ENCODE data around the gene COMT.

The COMT gene

GRCh38 chr22:19984201-19984753, 42.7 kb downstream of the COMT start:
- DNase-seq = no peak

GRCh38 chr22:19984851-19985811, 43.6 kb downstream of the COMT start:
- DNase-seq = no peak

GRCh38 chr22:19986011-19986409, 44.4 kb downstream of the COMT start:
- DNase-seq = no peak

DNA sequence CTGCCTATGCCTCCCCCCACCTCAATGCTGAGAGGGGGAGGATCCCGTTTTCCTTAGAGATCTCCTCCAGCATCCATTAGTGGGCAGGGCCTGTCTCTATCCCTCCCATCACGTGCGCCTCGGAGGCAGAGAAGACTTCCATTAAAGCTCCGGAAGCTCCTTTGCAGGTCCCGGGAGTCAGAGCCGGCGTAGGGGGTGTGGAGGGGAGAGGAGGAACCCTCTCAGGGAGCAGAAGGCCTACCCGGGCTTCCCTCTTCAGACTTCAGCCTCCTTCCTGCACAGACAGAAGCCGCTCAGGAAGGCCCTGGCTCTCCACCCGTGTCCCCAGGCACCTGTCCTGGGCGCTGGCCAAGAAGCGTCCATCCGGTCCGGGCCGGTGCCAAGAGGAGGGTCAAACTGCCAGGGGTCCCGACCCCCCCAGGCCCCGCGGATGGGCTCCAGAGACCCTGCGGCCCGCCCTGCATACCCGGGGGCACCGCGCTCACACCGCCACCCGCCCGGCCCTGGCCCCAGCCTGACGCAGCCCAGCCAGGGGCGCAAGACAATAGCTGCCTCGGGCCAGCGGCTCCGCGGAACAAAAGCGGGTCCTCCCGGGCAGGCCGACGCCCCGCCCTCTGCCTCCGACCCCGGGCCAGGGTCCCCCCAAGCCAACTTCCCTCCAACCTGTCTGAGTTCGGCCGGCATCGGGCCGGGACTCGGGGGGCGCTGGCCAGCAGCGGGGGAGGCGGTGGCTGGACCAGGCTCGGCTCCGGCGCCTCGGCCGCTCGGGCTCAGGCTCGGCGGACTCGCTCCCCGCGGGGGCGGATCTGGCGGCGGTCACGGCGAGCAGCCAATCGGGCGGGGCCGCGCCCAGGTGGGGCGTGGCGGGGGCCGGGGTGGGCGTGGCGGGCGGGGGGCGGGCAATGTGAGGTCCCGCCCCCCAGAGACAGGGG, 45.1 kb downstream of the COMT start:
- DNase-seq = peak; percentile 40

DNA sequence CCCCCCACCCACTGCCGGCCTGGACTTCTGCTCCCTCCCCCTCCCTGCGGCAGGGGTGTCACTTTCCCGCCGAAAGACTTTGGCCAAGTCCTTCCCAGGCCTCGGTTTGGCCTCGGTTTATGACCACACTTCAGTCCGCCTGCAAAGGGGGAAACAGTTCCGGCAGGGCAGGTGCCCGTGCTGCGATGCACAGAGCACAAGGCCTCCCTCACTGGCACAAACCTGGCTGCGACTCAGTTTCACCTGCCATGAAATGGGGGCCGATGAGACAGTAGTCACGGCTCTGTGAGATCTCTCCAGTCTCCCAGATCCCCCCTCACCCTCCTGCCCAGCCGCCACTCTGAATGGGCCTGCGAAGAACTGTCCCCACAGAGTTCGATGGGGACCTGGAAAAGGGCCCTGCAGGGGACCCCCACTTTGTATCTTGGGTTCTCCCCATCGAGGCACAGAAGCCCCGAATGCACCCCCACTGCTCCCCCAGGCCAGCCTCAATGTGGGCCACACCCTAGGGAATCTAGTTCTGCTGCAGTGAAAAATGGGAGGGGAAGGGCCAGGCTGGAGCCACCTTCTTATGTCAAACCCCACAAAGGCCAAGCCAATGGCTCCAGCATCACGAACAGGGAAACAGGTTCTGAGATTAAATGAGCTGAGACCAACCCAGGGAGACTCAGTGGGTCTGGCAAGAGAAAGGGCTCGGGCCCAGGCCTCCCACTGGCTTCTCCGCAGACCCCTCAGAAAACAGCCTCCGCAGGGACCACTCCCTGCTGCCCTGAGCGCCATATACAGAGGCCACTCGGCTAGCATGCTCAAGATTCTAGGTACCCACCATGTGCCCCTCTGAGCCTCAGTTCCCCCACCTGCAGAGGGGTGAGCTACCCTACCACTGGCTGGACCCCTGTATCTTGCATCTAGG, 46.1 kb downstream of the COMT start:
- no peak for DNase-seq

- no peak for DNase-seq
Measured at GRCh38 chr22:19988331-19988808, 46.8 kb downstream of the COMT start.

DNA sequence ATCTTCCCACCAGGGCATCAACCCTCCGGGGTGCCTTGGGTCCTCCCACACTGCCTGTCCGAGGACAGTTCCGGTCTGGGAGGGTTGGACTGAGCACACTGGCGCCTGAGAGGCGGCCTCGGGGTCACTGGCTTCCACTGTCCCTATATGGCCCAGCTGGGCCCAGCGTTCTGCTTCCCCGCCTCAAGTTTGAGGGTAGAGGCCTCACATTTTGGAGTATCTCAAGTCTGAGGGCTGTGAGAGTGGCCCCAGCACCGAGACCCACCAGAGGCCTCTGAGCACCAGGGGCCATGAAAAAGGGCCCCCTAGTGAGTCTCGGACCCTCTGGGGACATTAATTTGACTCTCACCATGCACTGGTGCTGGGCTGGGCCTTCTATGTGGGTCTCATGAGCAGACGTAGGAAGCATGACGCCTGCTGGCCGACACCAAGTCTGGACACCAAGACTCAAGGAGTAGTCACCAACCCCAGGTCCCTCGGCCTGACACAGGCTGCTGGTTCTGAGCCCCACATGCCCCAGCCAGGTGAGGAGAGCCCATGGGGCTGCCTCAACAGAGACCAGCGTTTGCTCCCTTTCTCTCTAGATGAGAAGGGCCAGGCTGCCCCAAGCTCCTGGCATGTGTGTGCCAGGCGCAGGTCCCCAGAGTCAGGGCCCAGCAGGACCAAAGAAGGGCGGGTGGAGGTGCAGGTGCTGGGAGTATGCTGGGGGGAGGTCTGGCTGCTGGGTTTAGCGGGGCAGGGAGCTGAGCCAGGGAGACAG, 47.6 kb downstream of the COMT start:
- no peak for DNase-seq

- DNase-seq = no peak
Measured at GRCh38 chr22:19989725-19990067, 48.1 kb downstream of the COMT start.

DNA sequence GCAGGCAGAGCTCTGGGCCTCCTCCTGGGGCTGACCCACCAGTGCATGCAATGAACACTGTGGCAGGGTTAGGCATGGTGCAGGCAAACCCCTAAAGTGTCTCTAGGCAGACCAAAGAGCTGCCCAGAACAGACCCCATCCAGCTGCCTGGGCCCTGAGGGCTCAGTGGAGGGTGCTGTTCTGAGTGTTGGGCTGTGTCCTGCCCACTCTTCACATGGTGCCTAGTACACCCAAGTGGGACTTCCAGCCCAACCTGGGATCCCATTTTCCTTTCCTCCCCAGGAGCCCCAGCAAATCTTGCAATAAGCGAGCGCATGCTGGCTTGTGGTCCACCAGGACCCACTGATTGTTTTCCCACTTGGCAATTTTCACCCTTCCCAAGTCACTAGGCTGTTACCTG, 48.6 kb downstream of the COMT start:
- DNase-seq = no peak

DNA sequence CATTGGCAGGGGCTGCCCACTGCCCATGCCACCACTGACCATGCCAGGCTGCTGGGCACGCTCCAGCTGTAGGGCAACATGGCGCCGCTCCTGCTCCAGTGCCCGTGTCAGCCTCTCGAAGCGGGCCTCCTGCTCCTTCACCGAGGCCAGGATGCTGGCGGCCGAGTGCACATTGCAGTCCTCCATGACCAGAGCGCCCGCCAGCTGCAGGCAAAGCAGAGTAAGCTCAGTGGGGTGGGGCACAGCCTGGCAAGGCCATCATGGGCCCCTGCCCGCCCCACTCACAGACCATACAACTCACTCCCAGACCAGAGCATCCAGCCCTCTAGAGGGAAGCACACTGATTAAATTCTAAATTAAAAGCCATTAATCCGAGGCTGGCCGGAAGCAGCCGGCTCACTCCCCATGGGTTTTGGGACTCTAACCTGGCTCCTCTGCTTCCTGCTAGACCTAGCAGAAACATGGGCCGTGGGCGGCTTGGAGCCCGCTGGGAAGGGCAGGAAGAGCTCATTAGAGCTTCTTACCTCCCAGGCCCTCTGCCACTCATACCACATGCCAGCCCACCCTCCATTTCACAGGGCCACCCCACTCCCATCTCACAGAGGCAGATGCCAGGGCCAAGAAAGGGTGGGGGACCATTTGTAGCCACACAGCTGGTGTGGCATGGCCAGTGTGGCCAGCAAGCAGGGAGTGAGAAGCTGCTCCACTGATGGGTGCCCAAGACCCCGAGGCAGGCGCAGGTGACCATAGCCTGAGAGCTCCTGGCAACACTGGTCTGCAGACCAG, 49.2 kb downstream of the COMT start:
- no peak for DNase-seq

- no peak for DNase-seq
Measured at GRCh38 chr22:19991395-19991644, 49.7 kb downstream of the COMT start.

DNA sequence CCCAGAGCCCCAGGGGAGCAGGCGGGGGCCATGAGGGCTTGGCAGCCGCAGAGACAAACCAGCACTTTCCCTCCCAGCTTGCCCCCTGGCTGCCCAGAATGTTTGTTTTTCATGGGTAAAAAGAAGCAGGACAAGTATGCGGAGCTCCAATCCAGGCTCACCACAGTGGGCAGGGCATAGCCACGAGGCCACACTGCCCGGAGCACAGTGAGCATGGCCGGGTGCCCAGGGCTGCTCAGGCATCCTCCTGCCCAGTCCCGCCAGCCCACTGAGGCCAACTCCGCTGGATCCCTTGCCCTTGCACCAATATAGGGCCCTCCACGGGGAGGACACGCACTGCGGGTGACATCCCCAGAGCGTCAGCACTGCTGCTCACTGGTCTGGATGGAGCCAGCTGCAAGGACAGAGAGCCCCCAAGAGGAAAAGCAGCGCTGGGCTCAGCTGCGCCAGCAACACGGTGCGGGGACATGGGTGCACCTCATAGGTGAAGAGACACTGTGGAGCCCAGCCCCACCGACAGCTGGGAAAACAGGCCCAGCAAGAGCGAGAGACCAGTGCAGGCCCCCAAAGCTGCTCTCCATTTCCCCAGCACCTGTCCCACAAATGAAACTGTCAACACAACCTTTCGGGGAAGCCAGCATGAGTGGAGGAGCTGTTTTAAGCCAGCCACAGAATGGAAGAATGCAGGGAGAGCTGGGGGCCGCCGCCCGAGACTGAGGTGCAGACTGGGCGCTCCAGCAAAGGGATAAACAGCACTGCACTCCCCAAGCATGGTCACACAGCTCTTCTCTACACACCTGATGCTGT, 50.3 kb downstream of the COMT start:
- no peak for DNase-seq

GRCh38 chr22:19992481-19992911, 50.9 kb downstream of the COMT start:
- no peak for DNase-seq

DNA sequence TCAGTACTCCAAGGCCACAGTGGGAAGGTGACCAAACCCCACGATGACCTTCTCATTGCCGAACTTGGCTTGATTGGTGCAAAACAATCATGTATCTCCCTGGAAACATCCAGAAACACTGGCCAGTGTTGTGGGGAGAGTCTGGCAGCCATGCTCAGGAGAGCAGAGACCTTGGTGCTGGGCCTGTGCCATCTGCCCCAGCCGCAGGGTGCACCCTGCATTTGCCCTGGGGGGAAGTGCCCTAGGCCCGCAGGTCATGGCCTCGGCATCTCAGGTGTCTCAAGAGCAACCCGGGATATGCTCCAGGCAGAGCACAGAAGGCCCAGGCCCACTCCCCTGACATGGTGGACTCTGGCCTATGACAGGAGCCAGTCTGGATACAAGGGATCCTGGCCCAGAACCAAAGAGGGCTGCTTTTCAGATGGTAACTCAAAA, 51.4 kb downstream of the COMT start:
- DNase-seq = no peak

DNA sequence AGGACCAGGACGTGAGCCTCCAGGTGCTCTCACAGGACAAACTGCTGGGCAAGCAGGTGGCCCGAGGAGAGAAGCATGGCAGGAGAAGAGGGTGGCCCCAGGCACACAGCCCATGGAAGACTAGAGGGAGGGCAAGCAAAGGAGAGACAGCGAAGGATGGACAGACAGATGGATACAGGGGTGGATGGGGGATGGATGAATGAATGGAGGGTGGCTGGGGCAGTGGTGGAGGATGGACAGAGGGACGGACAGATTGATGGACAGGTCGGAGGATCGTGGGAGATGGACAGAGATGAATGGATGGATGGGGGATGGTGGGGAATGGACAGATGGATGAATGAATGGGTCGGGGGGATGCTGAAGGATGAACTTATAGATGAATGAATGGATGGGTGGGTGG, 52.4 kb downstream of the COMT start:
- no peak for DNase-seq

DNA sequence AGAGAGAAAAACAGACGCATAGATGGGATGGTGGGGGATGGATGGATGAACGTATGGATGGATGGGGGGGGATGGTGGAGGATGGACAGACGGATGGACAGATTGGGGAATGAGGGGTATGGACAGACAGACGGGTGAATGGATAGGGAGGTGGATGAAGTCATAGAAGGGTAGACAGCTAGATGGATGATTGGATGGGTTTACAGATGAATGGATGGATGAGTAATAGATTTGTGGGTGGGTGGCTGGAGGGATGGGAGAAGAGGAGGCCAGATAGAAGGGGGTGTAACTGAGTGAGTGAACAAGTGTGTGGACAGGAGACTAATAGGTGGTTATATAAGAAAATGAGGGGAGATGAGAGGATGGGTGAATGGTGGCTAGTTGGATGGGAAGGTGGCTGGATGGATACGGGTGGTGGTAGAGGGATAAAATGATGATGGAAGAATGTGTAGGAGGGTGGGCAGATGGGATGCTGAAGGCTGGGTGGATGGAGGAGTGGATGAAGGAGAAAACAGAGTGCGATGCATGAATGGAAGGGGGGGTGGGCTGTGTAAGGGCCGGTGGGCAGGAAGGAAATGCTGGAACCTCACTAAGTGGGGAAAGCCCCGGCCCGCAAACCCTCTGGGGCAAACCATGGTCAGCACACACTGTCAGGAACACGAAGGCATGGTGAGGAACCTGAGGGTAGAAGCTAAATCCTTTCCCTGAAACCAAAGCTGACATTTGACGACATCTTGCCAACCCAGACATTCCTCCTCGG, 53.5 kb downstream of the COMT start:
- DNase-seq = no peak

GRCh38 chr22:19995611-19996339, 54.2 kb downstream of the COMT start:
- DNase-seq = no peak

GRCh38 chr22:19996694-19997384, 55.3 kb downstream of the COMT start:
- no peak for DNase-seq
